ENCODE results near the gene KIF26B.
A peak's percentile ranks its signal among the peaks of the same experiment; 100 is the strongest.

Gene KIF26B

DNA sequence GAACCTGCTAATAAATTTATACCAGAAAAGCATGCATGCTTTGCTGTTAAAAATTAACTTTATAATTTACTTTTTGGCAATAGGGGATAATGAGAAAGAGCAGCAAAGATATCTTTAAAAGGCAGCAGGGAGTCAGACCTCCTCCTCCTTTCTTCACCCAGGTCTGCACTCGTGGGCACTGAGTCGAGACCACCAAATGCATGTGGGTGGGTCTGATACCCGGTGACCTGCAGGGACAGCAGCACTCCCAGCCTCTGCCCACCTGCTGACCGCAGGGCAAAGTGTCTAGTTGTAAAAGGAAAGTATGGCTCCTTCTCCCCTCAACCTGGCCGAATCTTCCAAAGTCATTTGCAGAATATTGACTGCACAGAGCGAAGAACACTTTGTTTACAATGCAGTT is 43.7 kb upstream of the KIF26B start:
- H3K4me3 ChIP-seq (ENCODE audit: low read depth, low read length): no peak overlapping the region
- TF ChIP-seq, protein P1, sequence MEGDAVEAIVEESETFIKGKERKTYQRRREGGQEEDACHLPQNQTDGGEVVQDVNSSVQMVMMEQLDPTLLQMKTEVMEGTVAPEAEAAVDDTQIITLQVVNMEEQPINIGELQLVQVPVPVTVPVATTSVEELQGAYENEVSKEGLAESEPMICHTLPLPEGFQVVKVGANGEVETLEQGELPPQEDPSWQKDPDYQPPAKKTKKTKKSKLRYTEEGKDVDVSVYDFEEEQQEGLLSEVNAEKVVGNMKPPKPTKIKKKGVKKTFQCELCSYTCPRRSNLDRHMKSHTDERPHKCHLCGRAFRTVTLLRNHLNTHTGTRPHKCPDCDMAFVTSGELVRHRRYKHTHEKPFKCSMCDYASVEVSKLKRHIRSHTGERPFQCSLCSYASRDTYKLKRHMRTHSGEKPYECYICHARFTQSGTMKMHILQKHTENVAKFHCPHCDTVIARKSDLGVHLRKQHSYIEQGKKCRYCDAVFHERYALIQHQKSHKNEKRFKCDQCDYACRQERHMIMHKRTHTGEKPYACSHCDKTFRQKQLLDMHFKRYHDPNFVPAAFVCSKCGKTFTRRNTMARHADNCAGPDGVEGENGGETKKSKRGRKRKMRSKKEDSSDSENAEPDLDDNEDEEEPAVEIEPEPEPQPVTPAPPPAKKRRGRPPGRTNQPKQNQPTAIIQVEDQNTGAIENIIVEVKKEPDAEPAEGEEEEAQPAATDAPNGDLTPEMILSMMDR (conservative IDR thresholded peaks at IDR 0.05; ENCODE audit: low read depth, low read length): no peak
- no peak for DNase-seq (ENCODE audit: low read depth)

DNA sequence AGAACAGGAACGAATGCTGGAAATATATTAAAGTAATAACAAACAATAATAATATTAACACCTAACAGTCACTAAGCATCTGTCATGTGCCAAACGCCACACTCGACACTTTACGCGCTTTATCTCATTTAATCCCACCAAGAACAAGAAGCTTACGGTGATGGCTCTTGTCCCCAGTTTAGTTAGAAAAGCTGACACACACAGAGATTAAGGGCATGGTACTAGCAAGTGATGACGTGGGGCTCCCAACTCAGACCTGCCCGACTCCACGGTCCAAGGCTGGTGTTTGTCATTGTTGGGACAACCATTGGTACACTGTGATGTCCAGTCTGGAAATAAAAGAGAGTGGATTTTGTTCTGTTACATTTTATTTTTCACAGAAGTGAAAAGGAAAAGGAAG is 41.1 kb upstream of the KIF26B start:
- no peak for DNase-seq (ENCODE audit: low read depth)
- H3K4me3 ChIP-seq (ENCODE audit: low read depth, low read length): no peak overlapping the region
- TF ChIP-seq, protein P1 (conservative IDR thresholded peaks at IDR 0.05; ENCODE audit: low read depth, low read length): no peak

DNA sequence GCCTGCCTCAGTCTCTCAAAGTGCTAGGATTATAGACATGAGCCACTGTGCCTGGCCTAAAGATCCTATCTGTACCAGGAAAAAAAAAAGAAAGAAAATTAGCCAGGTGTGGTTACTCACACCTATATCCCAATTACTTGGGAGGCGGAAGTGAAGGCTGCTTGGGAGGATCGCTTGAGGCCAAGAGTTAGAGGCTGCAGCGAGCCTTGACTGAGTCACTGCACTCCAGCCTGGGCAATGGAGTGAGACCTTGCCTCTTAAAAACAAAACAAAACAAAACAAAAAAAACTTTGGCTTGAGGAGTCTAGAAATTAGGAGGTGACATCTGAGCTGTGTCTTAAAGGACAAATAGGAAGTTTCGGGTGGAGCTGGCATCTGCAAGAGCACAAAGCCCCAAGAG is 38.7 kb upstream of the KIF26B start:
- DNase-seq (ENCODE audit: low read depth): no peak
- TF ChIP-seq, protein P1 (conservative IDR thresholded peaks at IDR 0.05; ENCODE audit: low read depth, low read length): no peak
- H3K4me3 ChIP-seq (ENCODE audit: low read depth, low read length): no peak overlapping the region

DNA sequence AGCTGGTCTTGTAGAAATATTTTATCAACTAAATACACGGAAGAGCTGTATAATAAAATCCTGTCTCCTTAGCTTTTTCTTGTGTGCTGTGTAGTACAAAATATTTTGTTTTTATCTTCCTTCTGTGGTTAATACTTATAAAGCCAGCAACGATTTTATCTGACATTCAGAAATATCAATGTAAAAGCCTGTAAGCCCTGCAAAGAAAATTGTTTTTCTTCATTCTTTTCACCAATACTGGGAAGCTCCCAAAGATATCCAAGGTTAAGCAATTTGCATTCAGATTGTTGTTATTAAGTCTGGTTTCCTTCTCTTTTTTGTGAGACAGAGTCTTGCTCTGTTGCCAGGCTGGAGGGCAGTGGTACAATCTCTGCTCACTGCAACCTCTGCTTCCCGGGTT is 38.0 kb upstream of the KIF26B start:
- no peak for DNase-seq (ENCODE audit: low read depth)
- H3K4me3 ChIP-seq (ENCODE audit: low read depth, low read length): no peak overlapping the region
- TF ChIP-seq, protein P1 (conservative IDR thresholded peaks at IDR 0.05; ENCODE audit: low read depth, low read length): no peak

DNA sequence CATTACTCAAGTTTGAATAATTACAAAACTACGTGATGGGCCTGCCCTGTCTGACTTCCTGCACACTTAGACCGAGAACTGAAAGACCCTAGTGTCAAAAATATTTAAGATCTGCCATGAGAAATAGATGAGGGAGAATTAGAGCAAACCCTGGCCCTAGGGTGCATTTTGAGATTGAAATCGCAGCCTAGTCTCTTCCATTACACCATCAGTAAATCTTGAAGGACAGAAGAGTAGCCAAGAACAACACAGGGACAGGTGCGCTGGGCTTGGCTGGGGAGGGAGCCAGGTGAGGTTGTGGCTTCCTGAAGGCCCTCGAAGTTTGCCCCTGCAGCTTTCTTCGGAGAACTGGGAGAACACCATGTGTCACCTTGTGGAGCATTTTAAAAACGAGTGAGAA is 36.7 kb upstream of the KIF26B start:
- H3K4me3 ChIP-seq (ENCODE audit: low read depth, low read length): no peak overlapping the region
- no peak for DNase-seq (ENCODE audit: low read depth)
- TF ChIP-seq, protein P1 (conservative IDR thresholded peaks at IDR 0.05; ENCODE audit: low read depth, low read length): no peak

DNA sequence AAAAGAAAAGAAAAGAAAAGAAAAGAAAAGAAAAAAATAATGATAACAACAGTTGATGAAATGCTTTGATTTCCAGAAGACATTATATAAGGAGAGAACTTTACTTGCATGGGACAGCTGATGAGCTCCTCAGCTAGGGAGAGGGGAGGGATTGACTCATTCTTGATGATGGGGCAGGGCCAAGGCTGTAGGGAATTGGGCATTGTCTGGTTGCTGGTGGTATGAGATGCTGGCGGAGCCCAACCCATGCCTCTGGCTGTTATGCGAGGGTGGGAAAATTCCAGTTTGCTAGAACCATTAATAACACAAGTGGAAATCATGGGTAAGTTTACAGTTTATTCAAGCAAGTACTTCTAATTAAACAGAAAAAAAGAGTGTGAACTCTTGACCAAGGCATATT is 36.0 kb upstream of the KIF26B start:
- DNase-seq (ENCODE audit: low read depth): no peak
- TF ChIP-seq, protein P1 (conservative IDR thresholded peaks at IDR 0.05; ENCODE audit: low read depth, low read length): no peak
- no peak overlapping the region for H3K4me3 ChIP-seq (ENCODE audit: low read depth, low read length)

DNA sequence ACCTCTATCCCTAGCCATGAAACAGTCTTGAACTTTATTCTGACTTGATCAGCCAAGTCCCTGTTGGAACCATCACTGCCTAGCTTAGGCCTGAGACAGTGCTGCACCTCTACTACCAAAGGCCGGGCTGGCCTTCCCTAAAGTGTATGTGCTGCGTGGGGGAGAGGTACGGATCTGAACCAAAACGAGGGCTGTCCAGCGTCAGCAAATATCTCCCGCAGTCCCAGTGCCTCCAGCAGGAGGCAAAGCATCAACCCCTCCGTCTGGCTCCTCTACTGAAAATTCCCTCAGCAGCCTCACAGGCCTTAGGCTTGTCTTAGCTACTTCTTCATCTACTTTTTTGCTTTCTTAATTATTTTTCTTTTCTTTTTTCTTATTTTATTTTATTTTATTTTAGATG is 33.3 kb upstream of the KIF26B start:
- no peak for DNase-seq (ENCODE audit: low read depth)
- TF ChIP-seq, protein P1 (conservative IDR thresholded peaks at IDR 0.05; ENCODE audit: low read depth, low read length): peak; percentile 15
- H3K4me3 ChIP-seq (ENCODE audit: low read depth, low read length): no peak overlapping the region
